Fibroblast of lung (primary cell): ENCODE results near the gene POU2F1.

Source experiments
- EZH2 ChIP-seq: IDR thresholded peaks from 2 replicates; pipeline ENCODE4 v1.5.1; 2012; ENCODE audit warnings: low read length, control low read depth, mild to moderate bottlenecking; ENCODE audit errors: missing control alignments
- TF ChIP-seq, protein P1 (sequence below), 2 donors: IDR thresholded peaks in 1 of 2; conservative IDR thresholded peaks in 1 of 2; 1 replicate in 1 of 2; 2 replicates in 1 of 2; pipeline ENCODE4 v1.5.1; 2011 to 2012; ENCODE audit warnings: low read length in 2 of 2, control low read depth in 1 of 2, inconsistent platforms in 1 of 2, low read depth in 1 of 2, mild to moderate bottlenecking in 1 of 2

DNA sequence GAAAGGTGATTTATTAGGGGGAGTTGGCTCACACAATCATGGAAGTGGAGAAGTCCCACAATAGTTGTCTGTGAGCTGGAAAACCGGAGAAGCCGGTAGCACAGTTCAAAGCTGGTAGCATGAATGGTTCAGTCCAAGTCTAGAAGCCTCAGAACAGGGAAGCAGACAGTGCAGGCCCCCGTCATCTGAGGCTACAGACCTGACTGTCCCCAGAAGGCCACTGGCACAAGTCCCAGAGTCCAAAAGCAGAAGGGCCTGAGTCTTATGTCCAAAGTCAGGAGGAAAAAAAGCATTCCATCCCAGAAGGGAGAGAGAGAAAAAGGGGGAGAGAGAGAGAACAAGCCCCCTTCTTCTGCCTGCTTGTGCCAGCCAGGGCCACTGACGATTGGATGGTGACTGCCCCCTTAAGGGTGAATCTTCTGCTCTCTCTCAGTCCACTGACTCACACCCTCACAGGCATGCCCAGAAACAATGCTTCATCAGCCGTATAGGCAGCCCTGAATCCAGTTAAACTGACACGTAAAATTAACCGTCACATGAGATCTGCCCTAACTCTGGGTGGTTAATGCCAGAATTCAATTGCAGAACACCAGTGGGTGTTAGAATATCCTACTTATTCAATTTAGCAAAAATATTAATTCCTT lies 49.3 kb upstream of the POU2F1 start:
- TF ChIP-seq, protein P1, sequence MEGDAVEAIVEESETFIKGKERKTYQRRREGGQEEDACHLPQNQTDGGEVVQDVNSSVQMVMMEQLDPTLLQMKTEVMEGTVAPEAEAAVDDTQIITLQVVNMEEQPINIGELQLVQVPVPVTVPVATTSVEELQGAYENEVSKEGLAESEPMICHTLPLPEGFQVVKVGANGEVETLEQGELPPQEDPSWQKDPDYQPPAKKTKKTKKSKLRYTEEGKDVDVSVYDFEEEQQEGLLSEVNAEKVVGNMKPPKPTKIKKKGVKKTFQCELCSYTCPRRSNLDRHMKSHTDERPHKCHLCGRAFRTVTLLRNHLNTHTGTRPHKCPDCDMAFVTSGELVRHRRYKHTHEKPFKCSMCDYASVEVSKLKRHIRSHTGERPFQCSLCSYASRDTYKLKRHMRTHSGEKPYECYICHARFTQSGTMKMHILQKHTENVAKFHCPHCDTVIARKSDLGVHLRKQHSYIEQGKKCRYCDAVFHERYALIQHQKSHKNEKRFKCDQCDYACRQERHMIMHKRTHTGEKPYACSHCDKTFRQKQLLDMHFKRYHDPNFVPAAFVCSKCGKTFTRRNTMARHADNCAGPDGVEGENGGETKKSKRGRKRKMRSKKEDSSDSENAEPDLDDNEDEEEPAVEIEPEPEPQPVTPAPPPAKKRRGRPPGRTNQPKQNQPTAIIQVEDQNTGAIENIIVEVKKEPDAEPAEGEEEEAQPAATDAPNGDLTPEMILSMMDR (conservative IDR thresholded peaks at IDR 0.05 in 1 of 2, IDR thresholded peaks at IDR 0.05 in 1 of 2; ENCODE audit: low read depth in 1 of 2, low read length in 2 of 2): no peak
- TF ChIP-seq EZH2: no peak
